Trophoblast cell (in vitro differentiated cells and primary cell): ENCODE results near the gene RAB31.

ENCODE experiments used
- DNase-seq, 2 donors: peaks; one replicate each; pipeline ENCODE4 v3.0.0-alpha.2; 2016
- H2AFZ ChIP-seq: 2 replicates; pipeline ENCODE4 v1.6.1; 2013; ENCODE audit warnings: low read length, moderate library complexity, mild to moderate bottlenecking; ENCODE audit not compliant: insufficient read depth, poor library complexity
- H2AK5ac ChIP-seq: 2 replicates; pipeline ENCODE4 v1.6.1; 2013; ENCODE audit warnings: mild to moderate bottlenecking, low read length
- H2BK120ac ChIP-seq: 2 replicates; pipeline ENCODE4 v1.6.1; 2013; ENCODE audit warnings: low read length, mild to moderate bottlenecking, moderate library complexity; ENCODE audit not compliant: insufficient read depth, poor library complexity
- H2BK12ac ChIP-seq: 2 replicates; pipeline ENCODE4 v1.6.1; 2013; ENCODE audit warnings: mild to moderate bottlenecking, low read length, moderate library complexity
- H2BK5ac ChIP-seq: 2 replicates; pipeline ENCODE4 v1.6.1; 2013; ENCODE audit warnings: low read length, low read depth, moderate library complexity, mild to moderate bottlenecking; ENCODE audit not compliant: poor library complexity
- H3K14ac ChIP-seq: 2 replicates; pipeline ENCODE4 v1.6.1; 2013; ENCODE audit warnings: mild to moderate bottlenecking, low read length
- H3K18ac ChIP-seq: 2 replicates; pipeline ENCODE4 v1.6.1; 2013; ENCODE audit warnings: mild to moderate bottlenecking, low read length
- H3K23ac ChIP-seq: 2 replicates; pipeline ENCODE4 v1.6.1; 2013; ENCODE audit warnings: low read length
- H3K27ac ChIP-seq: 2 replicates; pipeline ENCODE4 v1.5.1; 2013; ENCODE audit warnings: low read depth, mild to moderate bottlenecking, inconsistent platforms, low read length, moderate library complexity
- H3K27me3 ChIP-seq: 2 replicates; pipeline ENCODE4 v1.6.1; 2013; ENCODE audit warnings: inconsistent platforms, mild to moderate bottlenecking, low read length, moderate library complexity; ENCODE audit not compliant: insufficient read depth
- H3K36me3 ChIP-seq, 2 experiments: 1 replicate in 1 of 2; 2 replicates in 1 of 2; pipeline ENCODE4 v1.6.1; 2013; ENCODE audit warnings: low read length in 2 of 2, mild to moderate bottlenecking in 2 of 2, moderate library complexity in 1 of 2; ENCODE audit not compliant: insufficient read depth in 2 of 2, control insufficient read depth in 1 of 2
- H3K4ac ChIP-seq: 2 replicates; pipeline ENCODE4 v1.6.1; 2013; ENCODE audit warnings: low read depth, mild to moderate bottlenecking, low read length, moderate library complexity
- H3K4me1 ChIP-seq, 2 experiments: 1 replicate in 1 of 2; 2 replicates in 1 of 2; pipeline ENCODE4 v1.6.1; 2013; ENCODE audit warnings: low read length in 2 of 2, mild to moderate bottlenecking in 2 of 2, moderate library complexity in 1 of 2; ENCODE audit not compliant: insufficient read depth in 2 of 2, control insufficient read depth in 1 of 2
- H3K4me2 ChIP-seq: 2 replicates; pipeline ENCODE4 v1.6.1; 2013; ENCODE audit warnings: inconsistent platforms, mild to moderate bottlenecking, low read length, moderate library complexity
- H3K4me3 ChIP-seq: 2 replicates; pipeline ENCODE4 v1.5.1; 2013; ENCODE audit warnings: mild to moderate bottlenecking, low read depth, low read length, inconsistent platforms
- H3K79me1 ChIP-seq: one replicate; pipeline ENCODE4 v1.6.1; 2013; ENCODE audit warnings: low read length
- H3K79me2 ChIP-seq: 2 replicates; pipeline ENCODE4 v1.6.1; 2013; ENCODE audit warnings: low read length, mild to moderate bottlenecking; ENCODE audit not compliant: control insufficient read depth, insufficient read depth, poor library complexity
- H3K9ac ChIP-seq: 2 replicates; pipeline ENCODE4 v1.6.1; 2013; ENCODE audit warnings: mild to moderate bottlenecking, low read length
- H3K9me3 ChIP-seq: 2 replicates; pipeline ENCODE4 v1.6.1; 2013; ENCODE audit warnings: low read depth, mild to moderate bottlenecking, control low read depth, inconsistent platforms, low read length; ENCODE audit not compliant: insufficient read depth
- H4K12ac ChIP-seq: 2 replicates; pipeline ENCODE4 v1.6.1; 2013; ENCODE audit warnings: low read depth, mild to moderate bottlenecking, low read length, moderate library complexity
- H4K8ac ChIP-seq: 2 replicates; pipeline ENCODE4 v1.6.1; 2013; ENCODE audit warnings: low read depth, mild to moderate bottlenecking, low read length, moderate library complexity
- H4K91ac ChIP-seq: one replicate; pipeline ENCODE4 v1.6.1; 2013; ENCODE audit warnings: low read depth, mild to moderate bottlenecking, low read length, moderate library complexity
- WGBS: extraction: QIAGEN DNeasy Blood & Tissue Kit; methylation state at CpG from one replicate; pipeline ENCODE4 v1.1.7; 2013; ENCODE audit warnings: missing lambda C conversion rate; ENCODE audit not compliant: insufficient read length, insufficient coverage; ENCODE audit errors: extremely low coverage; 5-methylcytosine and 5-hydroxymethylcytosine counted together

RAB31 gene

GRCh38 chr18:9872823-9873222 is 164.7 kb downstream of the RAB31 start:
- Histone ChIP-seq H3K9ac (no peak overlapping the region), H3K23ac (no peak overlapping the region), H3K14ac (no peak overlapping the region)

GRCh38 chr18:9874728-9875127 is 166.6 kb downstream of the RAB31 start:
- no peak overlapping the region for H3K23ac ChIP-seq
- H4K12ac ChIP-seq = no peak overlapping the region
- H2BK120ac ChIP-seq = no peak overlapping the region
- H3K79me2 ChIP-seq = no peaks in the 10 kb centered on the region
- WGBS = no CpG with 5 or more reads among the region's 1 CpG
- peaks cover 10 to 17% of the 10 kb centered on the region in 2 experiments for H3K4me1 ChIP-seq
- H3K14ac ChIP-seq = no peak overlapping the region
- no peaks in the 10 kb centered on the region for H3K27me3 ChIP-seq
- no peak for DNase-seq
- no peak overlapping the region for H2AFZ ChIP-seq
- H3K4me3 ChIP-seq = no peak overlapping the region
- no peaks in the 10 kb centered on the region for H3K9me3 ChIP-seq
- H3K18ac ChIP-seq = no peak overlapping the region
- no peaks in the 10 kb centered on the region for H3K36me3 ChIP-seq
- H3K27ac ChIP-seq = no peak overlapping the region
- no peak overlapping the region for H2BK12ac ChIP-seq
- no peak overlapping the region for H2AK5ac ChIP-seq
- no peak overlapping the region for H4K8ac ChIP-seq
- peaks cover 14% of the 10 kb centered on the region for H3K79me1 ChIP-seq
- H3K4me2 ChIP-seq = no peak overlapping the region
- no peak overlapping the region for H4K91ac ChIP-seq
- H3K4ac ChIP-seq = no peak overlapping the region
- H3K9ac ChIP-seq = no peak overlapping the region
- no peak overlapping the region for H2BK5ac ChIP-seq

More at GRCh38 chr18:9872823-9873222, 164.7 kb downstream of the RAB31 start:
- H3K18ac ChIP-seq = no peak overlapping the region
- H2AFZ ChIP-seq = no peak overlapping the region
- H3K4me3 ChIP-seq = no peak overlapping the region
- DNase-seq = no peak
- H2BK12ac ChIP-seq = peak overlapping the region; percentile 89
- peak overlapping the region; percentile 25 for H2BK120ac ChIP-seq
- H3K9me3 ChIP-seq = no peaks in the 10 kb centered on the region
- H2BK5ac ChIP-seq = peak overlapping the region; percentile 44
- no peak overlapping the region for H4K12ac ChIP-seq
- no peak overlapping the region for H3K4ac ChIP-seq
- H3K36me3 ChIP-seq = no peaks in the 10 kb centered on the region
- no peak overlapping the region for H3K4me2 ChIP-seq
- H3K79me1 ChIP-seq = peaks cover 16% of the 10 kb centered on the region
- peaks cover 10 to 21% of the 10 kb centered on the region in 2 experiments for H3K4me1 ChIP-seq
- no peak overlapping the region for H3K27ac ChIP-seq
- no peaks in the 10 kb centered on the region for H3K79me2 ChIP-seq
- H2AK5ac ChIP-seq = no peak overlapping the region
- H3K27me3 ChIP-seq = no peaks in the 10 kb centered on the region
- no peak overlapping the region for H4K91ac ChIP-seq
- no peak overlapping the region for H4K8ac ChIP-seq

GRCh38 chr18:9876212-9876866 is 168.2 kb downstream of the RAB31 start:
- Histone ChIP-seq H2BK120ac (no peak overlapping the region), H4K91ac (peak overlapping the region; percentile 6), H3K4me3 (no peak overlapping the region), H3K4me2 (no peak overlapping the region), H3K4me1 (peaks cover 3 to 4% of the 10 kb centered on the region in 2 experiments), H3K23ac (no peak overlapping the region), H4K12ac (no peak overlapping the region), H4K8ac (no peak overlapping the region), H3K27ac (peak overlapping the region; percentile 61), H2AFZ (no peak overlapping the region), H2BK5ac (no peak overlapping the region), H3K9ac (no peak overlapping the region), H2BK12ac (peak overlapping the region; percentile 58), H3K27me3 (no peaks in the 10 kb centered on the region), H3K79me1 (peaks cover 5% of the 10 kb centered on the region), H3K36me3 (no peaks in the 10 kb centered on the region), H3K9me3 (no peaks in the 10 kb centered on the region), H3K18ac (no peak overlapping the region), H2AK5ac (no peak overlapping the region), H3K79me2 (no peaks in the 10 kb centered on the region), H3K4ac (no peak overlapping the region), H3K14ac (no peak overlapping the region)
- no peak for DNase-seq
- WGBS = no CpG with 5 or more reads among the region's 2 CpGs

- Histone ChIP-seq H3K18ac (no peak overlapping the region), H2AFZ (peak overlapping the region; percentile 78), H2BK12ac (peak overlapping the region; percentile 80), H4K8ac (peak overlapping the region; percentile 85), H3K27me3 (no peaks in the 10 kb centered on the region), H3K23ac (peak overlapping the region; percentile 12), H4K12ac (peak overlapping the region; percentile 75), H3K9ac (no peak overlapping the region), H3K4me3 (no peak overlapping the region), H3K9me3 (no peaks in the 10 kb centered on the region), H3K4me2 (peak overlapping the region; percentile 61), H2BK120ac (peak overlapping the region; percentile 88), H3K14ac (peak overlapping the region; percentile 79), H4K91ac (peak overlapping the region; percentile 83), H3K4ac (no peak overlapping the region), H3K27ac (peak overlapping the region; percentile 94), H3K4me1 (peaks cover 3 to 4% of the 10 kb centered on the region in 2 experiments), H2AK5ac (no peak overlapping the region), H2BK5ac (peak overlapping the region; percentile 93), H3K79me1 (peaks cover 5% of the 10 kb centered on the region), H3K79me2 (no peaks in the 10 kb centered on the region), H3K36me3 (no peaks in the 10 kb centered on the region)
- no CpG with 5 or more reads among the region's 9 CpGs for WGBS
- DNase-seq = peak; percentile 54 to 85
Observed at GRCh38 chr18:9876867-9877654, 169.0 kb downstream of the RAB31 start.
